ENCODE data around the gene GNA14. TPM values are rescaled to one million over a fixed set of nuclear protein-coding genes. Genes with fewer than 3 reads are reported as not detected.

The GNA14 gene
- total RNA-seq, 1 donor from 2014 or later: 0.14 TPM

DNA sequence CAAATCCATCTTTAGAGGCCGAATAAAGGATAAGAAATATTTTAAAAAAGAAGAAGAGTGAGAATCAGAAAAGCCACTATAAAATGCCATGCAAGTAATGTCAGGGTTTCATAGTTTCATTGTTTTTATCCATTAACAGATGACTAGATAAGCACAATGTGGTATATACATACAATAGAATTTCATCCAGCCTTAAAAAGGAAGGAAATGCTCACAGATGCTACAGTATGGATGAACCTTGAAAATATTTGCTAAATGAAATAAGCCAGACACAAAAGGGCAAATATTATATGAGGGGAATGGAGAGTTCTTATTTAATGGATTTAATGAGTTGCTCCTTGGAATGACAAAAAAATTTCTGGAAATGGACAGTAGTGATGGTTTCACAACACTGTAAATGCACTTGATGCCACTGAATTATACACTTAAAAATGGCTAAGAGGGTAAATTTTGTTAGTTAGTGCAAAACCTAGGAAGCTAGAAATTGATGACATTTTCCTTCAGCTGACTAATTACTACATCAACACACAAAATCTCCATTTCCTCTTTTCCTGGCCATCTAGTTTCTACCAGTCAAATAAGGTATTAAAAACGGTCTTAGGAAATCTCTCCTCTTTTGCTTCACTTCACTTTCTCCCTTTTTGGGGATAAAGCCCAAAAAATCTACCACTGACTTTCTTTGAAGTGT is 86.6 kb downstream of the GNA14 start:
- no peaks in the 10 kb centered on the region for H3K27me3 Mint-ChIP-seq
- H3K4me3 Mint-ChIP-seq (ENCODE audit: low read depth): no peak overlapping the region
- no peak overlapping the region for H3K27ac Mint-ChIP-seq
- DNase-seq (ENCODE audit: low spot score, unreplicated experiment): no peak
- no peaks in the 10 kb centered on the region for H3K36me3 Mint-ChIP-seq (ENCODE audit: insufficient read depth)
- TF ChIP-seq, protein P1, sequence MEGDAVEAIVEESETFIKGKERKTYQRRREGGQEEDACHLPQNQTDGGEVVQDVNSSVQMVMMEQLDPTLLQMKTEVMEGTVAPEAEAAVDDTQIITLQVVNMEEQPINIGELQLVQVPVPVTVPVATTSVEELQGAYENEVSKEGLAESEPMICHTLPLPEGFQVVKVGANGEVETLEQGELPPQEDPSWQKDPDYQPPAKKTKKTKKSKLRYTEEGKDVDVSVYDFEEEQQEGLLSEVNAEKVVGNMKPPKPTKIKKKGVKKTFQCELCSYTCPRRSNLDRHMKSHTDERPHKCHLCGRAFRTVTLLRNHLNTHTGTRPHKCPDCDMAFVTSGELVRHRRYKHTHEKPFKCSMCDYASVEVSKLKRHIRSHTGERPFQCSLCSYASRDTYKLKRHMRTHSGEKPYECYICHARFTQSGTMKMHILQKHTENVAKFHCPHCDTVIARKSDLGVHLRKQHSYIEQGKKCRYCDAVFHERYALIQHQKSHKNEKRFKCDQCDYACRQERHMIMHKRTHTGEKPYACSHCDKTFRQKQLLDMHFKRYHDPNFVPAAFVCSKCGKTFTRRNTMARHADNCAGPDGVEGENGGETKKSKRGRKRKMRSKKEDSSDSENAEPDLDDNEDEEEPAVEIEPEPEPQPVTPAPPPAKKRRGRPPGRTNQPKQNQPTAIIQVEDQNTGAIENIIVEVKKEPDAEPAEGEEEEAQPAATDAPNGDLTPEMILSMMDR (IDR thresholded peaks at IDR 0.05; ENCODE audit: unreplicated experiment): no peak
- H3K4me1 Mint-ChIP-seq (ENCODE audit: low read depth): no peaks in the 10 kb centered on the region
- H3K9me3 Mint-ChIP-seq (ENCODE audit: low read depth): no peaks in the 10 kb centered on the region

GRCh38 chr9:77556396-77556795 is 91.7 kb downstream of the GNA14 start:
- Mint-ChIP-seq H3K36me3 (ENCODE audit: insufficient read depth) (no peaks in the 10 kb centered on the region), H3K4me1 (ENCODE audit: low read depth) (no peaks in the 10 kb centered on the region), H3K27ac (no peak overlapping the region), H3K27me3 (no peaks in the 10 kb centered on the region), H3K4me3 (ENCODE audit: low read depth) (no peak overlapping the region), H3K9me3 (ENCODE audit: low read depth) (no peaks in the 10 kb centered on the region)
- TF ChIP-seq, protein P1 (IDR thresholded peaks at IDR 0.05; ENCODE audit: unreplicated experiment): no peak
- no peak for DNase-seq (ENCODE audit: low spot score, unreplicated experiment)

DNA sequence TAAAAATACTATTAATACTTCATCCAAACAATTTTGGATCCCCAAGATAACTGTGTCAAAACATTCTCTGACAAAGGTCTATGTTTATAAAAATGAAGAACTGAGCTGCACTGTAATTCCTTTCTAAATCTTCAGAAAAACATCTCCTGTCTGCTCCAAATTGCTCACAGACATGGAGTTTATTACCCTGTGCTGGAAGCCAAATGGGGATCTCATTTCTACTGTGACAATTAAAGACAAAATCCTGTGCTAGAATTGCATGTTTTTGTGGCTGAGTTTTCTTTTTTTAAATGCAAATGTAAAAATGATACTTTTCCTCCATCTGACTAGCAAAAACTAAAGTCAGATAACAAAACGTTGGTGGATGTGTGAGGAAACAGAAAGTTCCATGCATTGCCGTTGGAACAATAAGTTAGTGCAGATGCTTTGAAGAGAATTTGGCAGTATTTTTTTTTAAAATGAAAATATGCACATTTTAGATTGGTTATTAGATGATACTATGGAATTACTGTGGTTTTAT is 93.5 kb downstream of the GNA14 start:
- no peak overlapping the region for H3K27ac Mint-ChIP-seq
- H3K4me1 Mint-ChIP-seq (ENCODE audit: low read depth): no peaks in the 10 kb centered on the region
- H3K36me3 Mint-ChIP-seq (ENCODE audit: insufficient read depth): no peaks in the 10 kb centered on the region

DNA sequence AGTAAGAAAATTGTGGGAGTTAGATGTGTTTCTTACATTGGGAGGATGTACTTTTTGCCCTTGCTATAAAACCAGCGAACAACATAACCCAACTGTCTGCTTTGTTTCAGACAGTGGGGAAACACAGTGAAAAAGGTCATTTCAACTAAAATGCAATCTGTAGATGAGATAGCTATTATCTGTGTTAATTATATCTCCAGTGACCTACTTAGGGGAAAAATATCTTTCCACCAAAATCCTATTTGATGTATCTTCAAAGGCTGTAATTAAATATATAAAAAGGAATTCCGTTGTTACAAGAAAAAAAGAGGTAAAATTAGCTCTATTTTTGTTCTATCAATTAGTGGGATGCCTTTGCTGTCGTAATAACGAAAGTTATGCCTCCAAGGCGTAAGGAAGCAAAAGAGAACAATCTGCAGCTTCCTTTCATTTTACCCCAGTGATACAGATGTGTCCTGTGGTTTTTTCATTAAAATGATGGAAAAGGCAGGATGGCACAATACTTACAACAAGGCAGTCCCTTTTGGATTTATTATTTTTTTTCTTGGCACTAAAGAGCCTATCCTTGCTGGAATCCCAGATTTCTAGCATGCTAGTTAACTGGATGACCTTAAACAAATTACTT is 100.9 kb downstream of the GNA14 start:
- H3K9me3 Mint-ChIP-seq (ENCODE audit: low read depth): no peaks in the 10 kb centered on the region
- no peaks in the 10 kb centered on the region for H3K27me3 Mint-ChIP-seq
- no peak for DNase-seq (ENCODE audit: low spot score, unreplicated experiment)
- TF ChIP-seq, protein P1 (IDR thresholded peaks at IDR 0.05; ENCODE audit: unreplicated experiment): no peak
- H3K4me1 Mint-ChIP-seq (ENCODE audit: low read depth): peaks cover 3% of the 10 kb centered on the region
- H3K36me3 Mint-ChIP-seq (ENCODE audit: insufficient read depth): no peaks in the 10 kb centered on the region
- no peak overlapping the region for H3K4me3 Mint-ChIP-seq (ENCODE audit: low read depth)
- no peak overlapping the region for H3K27ac Mint-ChIP-seq

More for the DNA sequence above, 93.5 kb downstream of the GNA14 start:
- Mint-ChIP-seq H3K4me3 (ENCODE audit: low read depth) (no peak overlapping the region), H3K9me3 (ENCODE audit: low read depth) (no peaks in the 10 kb centered on the region), H3K27me3 (no peaks in the 10 kb centered on the region)
- DNase-seq (ENCODE audit: low spot score, unreplicated experiment): no peak
- TF ChIP-seq, protein P1 (IDR thresholded peaks at IDR 0.05; ENCODE audit: unreplicated experiment): no peak

- TF ChIP-seq, protein P1 (IDR thresholded peaks at IDR 0.05; ENCODE audit: unreplicated experiment): no peak
- no peak overlapping the region for H3K4me3 Mint-ChIP-seq (ENCODE audit: low read depth)
- no peak overlapping the region for H3K27ac Mint-ChIP-seq
- peaks cover 3% of the 10 kb centered on the region for H3K4me1 Mint-ChIP-seq (ENCODE audit: low read depth)
- H3K36me3 Mint-ChIP-seq (ENCODE audit: insufficient read depth): no peaks in the 10 kb centered on the region
- H3K27me3 Mint-ChIP-seq: no peaks in the 10 kb centered on the region
- H3K9me3 Mint-ChIP-seq (ENCODE audit: low read depth): peaks cover 7% of the 10 kb centered on the region
- no peak for DNase-seq (ENCODE audit: low spot score, unreplicated experiment)
Observed at GRCh38 chr9:77546376-77546950, 101.7 kb downstream of the GNA14 start.
